Brain pericyte (primary cell): ENCODE measurements around the gene GATA3.

ENCODE experiments used
- DNase-seq: peaks from one replicate; pipeline ENCODE4 v3.0.0-alpha.2; 2012; ENCODE audit warnings: low read depth, low spot score

The GATA3 gene

GRCh38 chr10:8100366-8100765 is 45.9 kb downstream of the GATA3 start:
- DNase-seq = no peak

- no peak for DNase-seq
Observed at GRCh38 chr10:8102708-8103401, 48.4 kb downstream of the GATA3 start.

- DNase-seq = no peak
Observed at GRCh38 chr10:8103543-8103942, 49.1 kb downstream of the GATA3 start.

GRCh38 chr10:8104005-8104404 is 49.5 kb downstream of the GATA3 start:
- no peak for DNase-seq

- DNase-seq = no peak
Observed at GRCh38 chr10:8104721-8105120, 50.2 kb downstream of the GATA3 start.

GRCh38 chr10:8105932-8106331 is 51.4 kb downstream of the GATA3 start:
- DNase-seq = no peak

GRCh38 chr10:8112230-8112905 is 57.9 kb downstream of the GATA3 start:
- no peak for DNase-seq

- no peak for DNase-seq
Observed at GRCh38 chr10:8112942-8113442, 58.5 kb downstream of the GATA3 start.

GRCh38 chr10:8113616-8114015 is 59.1 kb downstream of the GATA3 start:
- DNase-seq = no peak

GRCh38 chr10:8114741-8115617 is 60.5 kb downstream of the GATA3 start:
- no peak for DNase-seq

GRCh38 chr10:8115618-8115980 is 61.1 kb downstream of the GATA3 start:
- no peak for DNase-seq

- DNase-seq = no peak
Observed at GRCh38 chr10:8116474-8116873, 62.0 kb downstream of the GATA3 start.

GRCh38 chr10:8116926-8117493 is 62.5 kb downstream of the GATA3 start:
- DNase-seq = no peak

- DNase-seq = no peak
Observed at GRCh38 chr10:8121201-8121890, 66.9 kb downstream of the GATA3 start.

GRCh38 chr10:8122611-8123369 is 68.3 kb downstream of the GATA3 start:
- no peak for DNase-seq

- DNase-seq = no peak
Observed at GRCh38 chr10:8124436-8124835, 69.9 kb downstream of the GATA3 start.
